K562 (cell line): ENCODE data around the gene MEX3D. TPM values are rescaled to one million over a fixed set of nuclear protein-coding genes. Genes with fewer than 3 reads are reported as not detected.

Experiments used
- ATAC-seq: fragments of 200-7000 bp; cut with Tn5 transposase; 3 replicates; pipeline ENCODE4 v1.9.1; 2020; ENCODE audit warnings: moderate library complexity
- BruUV-seq: library from RNA; stranded (reverse); fragments of 400-500 nt; replicated peaks from 2 replicates; lab custom pipeline; 2021; lab: Mats Ljungman, UMichigan
- CTCF ChIA-PET: fragments of 300-600 bp; formaldehyde crosslinking; extraction: SDS; loops from one replicate; lab custom pipeline; 2021; ENCODE audit warnings: low intra/inter-chr PET ratio; lab: Yijun Ruan, JAX
- POLR2A ChIA-PET: fragments of 300-600, 350-650 bp; sonication (Branson Sonifier 250); formaldehyde crosslinking; extraction: SDS; loops from one replicate; lab custom pipeline; 2021; ENCODE audit warnings: antibody characterized with exemption, inconsistent platforms; lab: Yijun Ruan, JAX
- DNase-seq, 4 experiments: peaks; one replicate each; pipeline versions ENCODE4 v3.0.0 to v3.0.0-alpha.2; 2011 to 2018; ENCODE audit warnings: low spot score in 3 of 4, mixed read lengths in 3 of 4; ENCODE audit errors: extremely low read depth in 1 of 4
- FAIRE-seq: peaks from 2 replicates; lab custom pipeline; 2011; peaks lifted over from hg19 to GRCh38; lab: Jason Lieb, UNC
- H2AFZ ChIP-seq: 2 replicates; pipeline ENCODE4 v1.6.0; 2011; ENCODE audit warnings: low read depth, low read length, control low read depth, inconsistent platforms
- H3K27ac ChIP-seq: fragments of 200-600 bp; 3 replicates; pipeline ENCODE4 v1.8.0; 2011; ENCODE audit warnings: low read depth, mild to moderate bottlenecking, control low read depth, inconsistent platforms, low read length, moderate library complexity, mixed read lengths; ENCODE audit errors: extremely low read depth
- H3K27me3 ChIP-seq, 2 experiments: fragments of 300-600 bp in 1 of 2; 2 replicates in 1 of 2; 3 replicates in 1 of 2; pipeline versions ENCODE4 v1.6.0 to v1.8.0; 2011; ENCODE audit warnings: inconsistent platforms in 2 of 2, low read length in 2 of 2, mild to moderate bottlenecking in 1 of 2, mixed read lengths in 1 of 2, moderate library complexity in 1 of 2; ENCODE audit not compliant: control insufficient read depth in 2 of 2, insufficient read depth in 2 of 2
- H3K36me3 ChIP-seq: fragments of 300-600 bp; 3 replicates; pipeline ENCODE4 v1.8.0; 2011; ENCODE audit warnings: mild to moderate bottlenecking, low read length, inconsistent platforms; ENCODE audit not compliant: control insufficient read depth, insufficient read depth
- H3K4me1 ChIP-seq, 2 experiments: fragments of 200-600 bp in 1 of 2; replicated peaks in 1 of 2; 2 replicates in 1 of 2; 3 replicates in 1 of 2; pipeline versions ENCODE4 v1.5.1 to v1.8.0; 2011; ENCODE audit warnings: inconsistent platforms in 2 of 2, low read length in 2 of 2, mild to moderate bottlenecking in 1 of 2, mixed read lengths in 1 of 2, moderate library complexity in 1 of 2; ENCODE audit not compliant: control insufficient read depth in 2 of 2, insufficient read depth in 2 of 2
- H3K4me2 ChIP-seq: 2 replicates; pipeline ENCODE4 v1.6.1; 2011; ENCODE audit warnings: low read length, control low read depth, inconsistent platforms, mixed read lengths; ENCODE audit not compliant: insufficient read depth
- H3K4me3 ChIP-seq: fragments of 200-600 bp; sonication (generic), shearing (Covaris generic); 2 replicates; pipeline ENCODE4 v1.5.1; 2016; ENCODE audit warnings: control low read depth, inconsistent platforms
- H3K79me2 ChIP-seq: fragments of 200-600 bp; 3 replicates; pipeline ENCODE4 v1.8.0; 2011; ENCODE audit warnings: low read length, inconsistent platforms; ENCODE audit not compliant: control insufficient read depth, insufficient read depth
- H3K9ac ChIP-seq, 2 experiments: 2 replicates each; pipeline versions ENCODE4 v1.6.0 to v1.6.1; 2011; ENCODE audit warnings: low read depth in 2 of 2, low read length in 2 of 2, control low read depth in 1 of 2, inconsistent platforms in 1 of 2, mild to moderate bottlenecking in 1 of 2, mixed read lengths in 1 of 2; ENCODE audit not compliant: insufficient read depth in 1 of 2
- H3K9me1 ChIP-seq: one replicate; pipeline ENCODE4 v1.6.0; 2011; ENCODE audit warnings: inconsistent platforms, mild to moderate bottlenecking, low read length, moderate library complexity; ENCODE audit not compliant: control insufficient read depth, insufficient read depth
- H3K9me3 ChIP-seq: replicated peaks from 2 replicates; pipeline ENCODE4 v1.5.1; 2011; ENCODE audit warnings: low read depth, low read length, inconsistent platforms; ENCODE audit not compliant: control insufficient read depth, insufficient read depth
- H4K20me1 ChIP-seq: replicated peaks from 2 replicates; pipeline ENCODE4 v1.6.1; 2011; ENCODE audit warnings: low read length, inconsistent platforms, mixed read lengths; ENCODE audit not compliant: control insufficient read depth, insufficient read depth
- ADNP ChIP-seq: fragments of 200-800 bp; sonication (Bioruptor generic); IDR thresholded peaks from 2 replicates; pipeline ENCODE4 v1.6.1; 2016; ENCODE audit warnings: missing genetic modification characterization, missing compliant biosample characterization
- ARID2 ChIP-seq: fragments of 450-650 bp; IDR thresholded peaks from 2 replicates; pipeline ENCODE4 v1.6.1; 2017; ENCODE audit warnings: antibody characterized with exemption, mild to moderate bottlenecking
- BCL6 ChIP-seq: fragments of 250-450 bp; sonication (Bioruptor Pico); IDR thresholded peaks from 2 replicates; pipeline ENCODE4 v1.4.0; 2020
- BRD9 ChIP-seq: fragments of 450-650 bp; IDR thresholded peaks from 2 replicates; pipeline ENCODE4 v1.6.1; 2018; ENCODE audit warnings: low read depth; ENCODE audit not compliant: partially characterized antibody
- CBX2 ChIP-seq: fragments of 200-600 bp; sonication (generic); IDR thresholded peaks from one replicate; pipeline ENCODE4 v1.6.1; 2012; ENCODE audit warnings: mild to moderate bottlenecking, low read length, inconsistent platforms; ENCODE audit not compliant: insufficient read depth, poor library complexity, severe bottlenecking
- HDGF ChIP-seq: fragments of 450-650 bp; IDR thresholded peaks from 2 replicates; pipeline ENCODE4 v1.6.1; 2016
- MTA1 ChIP-seq: fragments of 450-650 bp; IDR thresholded peaks from 2 replicates; pipeline ENCODE4 v1.6.1; 2017; ENCODE audit warnings: borderline replicate concordance
- RFX5 ChIP-seq: IDR thresholded peaks from 2 replicates; pipeline ENCODE4 v1.6.1; 2011; ENCODE audit warnings: low read depth, mild to moderate bottlenecking, improper control_type of control experiment, low read length
- SMARCA5 ChIP-seq: fragments of 450-650 bp; IDR thresholded peaks from 2 replicates; pipeline ENCODE4 v1.6.1; 2016
- ZBTB5 ChIP-seq: fragments of 450-650 bp; IDR thresholded peaks from 2 replicates; pipeline ENCODE4 v1.6.1; 2017; ENCODE audit warnings: antibody characterized with exemption
- ZNF592 ChIP-seq: fragments of 450-650 bp; IDR thresholded peaks from 2 replicates; pipeline ENCODE4 v1.6.1; 2017; ENCODE audit warnings: antibody characterized with exemption, mild to moderate bottlenecking
- WGBS: fragments of 100-300 bp; shearing (Covaris generic); methylation state at CpG from one replicate; pipeline ENCODE4 v1.1.6; 2016; ENCODE audit warnings: low coverage, mixed read lengths; ENCODE audit not compliant: insufficient coverage; ENCODE audit errors: missing lambda C conversion rate; 5-methylcytosine and 5-hydroxymethylcytosine counted together
- in situ Hi-C: fragments of 300-500 bp; cut with MboI; formaldehyde crosslinking; loops from 4 replicates; pipeline ENCODE4 v1.15.0; 2018; ENCODE audit warnings: inconsistent platforms, mixed read lengths
- intact Hi-C: fragments of 100-400 bp; cut with micrococcal nuclease; formaldehyde crosslinking; loops from 2 replicates; pipeline ENCODE4 v1.14.2; 2022
- polyA plus RNA-seq, 8 experiments: library from polyadenylated mRNA; depleted of rRNA in 4 of 8; stranded (reverse) in 5 of 8; unstranded in 3 of 8; fragments of >200 nt; fragmentation: Nextera tagmentation in 2 of 8; fragmentation: Illumina TruSeq in 1 of 8; extraction: Ambion mirVana in 2 of 8; extraction: Trizol in 1 of 8; gene quantifications; 2 replicates each; pipeline versions ENCODE4 v1.2.1 to v1.2.3, GENCODE V29; 2011 to 2014; ENCODE audit warnings: inconsistent platforms in 1 of 8, missing spikeins in 1 of 8
- total RNA-seq, 7 experiments: library from RNA; depleted of rRNA in 6 of 7; stranded (reverse); fragments of >200 nt in 6 of 7; fragmentation: Illumina TruSeq in 2 of 7; extraction: Trizol in 2 of 7; gene quantifications; 2 replicates each; pipeline versions ENCODE4 v1.2.1 to v1.2.3, GENCODE V29; 2011 to 2021; ENCODE audit warnings: low replicate concordance in 1 of 7
- TF ChIP-seq, protein P1 (sequence below): fragments of 450-650 bp; conservative IDR thresholded peaks from 2 replicates; pipeline ENCODE4 v1.6.1; 2016; ENCODE audit warnings: missing genetic modification characterization, low read depth, mild to moderate bottlenecking, missing compliant biosample characterization, moderate library complexity

MEX3D gene
- total and polyA plus RNA-seq, 9 of the 15 experiments (the other 6 are each of a cell fraction or from before 2014, with no cell fraction given) = 1.7 to 39.3 (median 5.7) TPM

DNA sequence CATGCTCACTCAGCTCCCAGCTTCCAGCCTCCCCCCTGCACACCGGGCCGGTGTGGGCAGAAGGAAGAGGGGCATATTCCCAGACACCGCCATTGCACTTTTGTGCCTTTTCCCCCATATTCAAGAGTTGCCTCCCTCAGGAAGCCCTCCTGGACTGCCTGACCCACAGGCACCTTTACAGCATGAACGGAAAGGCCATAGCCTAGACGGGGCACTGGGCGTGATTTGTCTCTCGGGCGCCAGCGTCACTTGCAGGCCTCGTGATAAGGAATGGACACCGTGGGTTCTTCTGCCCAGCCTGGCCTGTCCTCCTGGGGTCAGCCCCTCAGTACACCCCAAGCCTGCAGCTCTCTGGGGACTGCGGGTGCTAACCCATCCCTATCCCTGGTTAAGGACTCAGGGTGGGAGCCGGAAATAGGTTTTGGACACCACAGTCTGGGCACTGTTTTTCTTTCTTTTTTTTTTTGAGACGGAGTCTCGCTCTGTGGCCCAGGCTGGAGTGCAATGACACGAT, 38.1 kb upstream of the MEX3D start:
- Histone ChIP-seq H3K79me2 (peaks cover 41% of the 10 kb centered on the region), H3K27me3 (no peaks in the 10 kb centered on the region), H3K9ac (peak overlapping the region; percentile 72 to 93), H3K4me1 (peaks cover 21 to 70% of the 10 kb centered on the region in 2 experiments), H3K4me2 (peak overlapping the region; percentile 91), H3K9me3 (no peaks in the 10 kb centered on the region), H4K20me1 (peaks cover 4% of the 10 kb centered on the region), H3K4me3 (peak overlapping the region; percentile 99), H3K9me1 (peaks cover 3% of the 10 kb centered on the region), H3K36me3 (peaks cover 39% of the 10 kb centered on the region), H3K27ac (peak overlapping the region; percentile 77), H2AFZ (peak overlapping the region; percentile 92)
- peak in 1 of 4 experiments; percentile 29 for DNase-seq
- in situ Hi-C loops = no loop called here
- FAIRE-seq = no peak
- intact Hi-C loops = loop anchor here (2.0 to 10.0 kb wide), 4 partner anchors 46 to 161 kb away; partner anchors contain the start of gene TCF3
- ATAC-seq = no peak
- CTCF ChIA-PET = interaction anchor here (2.8 kb wide), 1 partner anchor 65 kb away, joined by 23 read pairs; no protein-coding TSS in a partner anchor
- POLR2A ChIA-PET = interaction anchor here (0.6 to 1.2 kb wide), 8 partner anchors 10 to 337 kb away, joined by 3 to 5 read pairs (median 3); partner anchors contain the start of genes CIRBP and TCF3
- 11% methylated on average over 13 of the region's 16 CpGs for WGBS
- BruUV-seq = no TSS peak
- TF ChIP-seq CBX2 (no peak), HDGF (peak; percentile 96), ZBTB5 (0 out of 2 replicates have a peak, but pooled peaks have one; percentile 28), ZNF592 (no peak), RFX5 (no peak), ARID2 (0 out of 2 replicates have a peak, but pooled peaks have one; percentile 32), ADNP (tag) (peak; percentile 83), BRD9 (peak; percentile 64), BCL6 (CRISPR knock-in tag) (no peak), MTA1 (0 out of 2 replicates have a peak, but pooled peaks have one; percentile 8), SMARCA5 (peak; percentile 100)
- TF ChIP-seq, protein P1, sequence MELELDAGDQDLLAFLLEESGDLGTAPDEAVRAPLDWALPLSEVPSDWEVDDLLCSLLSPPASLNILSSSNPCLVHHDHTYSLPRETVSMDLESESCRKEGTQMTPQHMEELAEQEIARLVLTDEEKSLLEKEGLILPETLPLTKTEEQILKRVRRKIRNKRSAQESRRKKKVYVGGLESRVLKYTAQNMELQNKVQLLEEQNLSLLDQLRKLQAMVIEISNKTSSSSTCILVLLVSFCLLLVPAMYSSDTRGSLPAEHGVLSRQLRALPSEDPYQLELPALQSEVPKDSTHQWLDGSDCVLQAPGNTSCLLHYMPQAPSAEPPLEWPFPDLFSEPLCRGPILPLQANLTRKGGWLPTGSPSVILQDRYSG (tag) = no peak
